Esophagus squamous epithelium (tissue), 4 donors: ENCODE data around the gene CYSTM1.

Source experiments
- POLR2A ChIP-seq, 4 donors: fragments of 450-650 bp; IDR thresholded peaks; one replicate each; pipeline ENCODE4 v1.6.1; 2017; ENCODE audit warnings: antibody characterized with exemption in 4 of 4, mild to moderate bottlenecking in 4 of 4, moderate library complexity in 3 of 4
- TF ChIP-seq, protein P1 (sequence below), 6 experiments: fragments of 450-650 bp in 4 of 6; fragments of 200-600 bp in 2 of 6; sonication (generic) in 2 of 6; IDR thresholded peaks; one replicate each; pipeline ENCODE4 v1.5.1; 2016 to 2019; ENCODE audit warnings: antibody characterized with exemption in 6 of 6, mild to moderate bottlenecking in 4 of 6, moderate library complexity in 4 of 6

GRCh38 chr5:140166911-140167310, 8.1 kb upstream of the CYSTM1 start:
- TF ChIP-seq POLR2A (IDR thresholded peaks at IDR 0.05): no peak
- TF ChIP-seq, protein P1, sequence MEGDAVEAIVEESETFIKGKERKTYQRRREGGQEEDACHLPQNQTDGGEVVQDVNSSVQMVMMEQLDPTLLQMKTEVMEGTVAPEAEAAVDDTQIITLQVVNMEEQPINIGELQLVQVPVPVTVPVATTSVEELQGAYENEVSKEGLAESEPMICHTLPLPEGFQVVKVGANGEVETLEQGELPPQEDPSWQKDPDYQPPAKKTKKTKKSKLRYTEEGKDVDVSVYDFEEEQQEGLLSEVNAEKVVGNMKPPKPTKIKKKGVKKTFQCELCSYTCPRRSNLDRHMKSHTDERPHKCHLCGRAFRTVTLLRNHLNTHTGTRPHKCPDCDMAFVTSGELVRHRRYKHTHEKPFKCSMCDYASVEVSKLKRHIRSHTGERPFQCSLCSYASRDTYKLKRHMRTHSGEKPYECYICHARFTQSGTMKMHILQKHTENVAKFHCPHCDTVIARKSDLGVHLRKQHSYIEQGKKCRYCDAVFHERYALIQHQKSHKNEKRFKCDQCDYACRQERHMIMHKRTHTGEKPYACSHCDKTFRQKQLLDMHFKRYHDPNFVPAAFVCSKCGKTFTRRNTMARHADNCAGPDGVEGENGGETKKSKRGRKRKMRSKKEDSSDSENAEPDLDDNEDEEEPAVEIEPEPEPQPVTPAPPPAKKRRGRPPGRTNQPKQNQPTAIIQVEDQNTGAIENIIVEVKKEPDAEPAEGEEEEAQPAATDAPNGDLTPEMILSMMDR (IDR thresholded peaks at IDR 0.05): no peak
